Motor neuron (in vitro differentiated cells): Measurements from ENCODE around the gene MPDZ. TPM values are rescaled to one million over a fixed set of nuclear protein-coding genes. Genes with fewer than 3 reads are reported as not detected.
"Not testable (repeated sequence)": the region's sequence is repeated elsewhere in the genome, so short reads cannot be mapped to it uniquely, and the experiment has no call there.

Experiments
- ATAC-seq, 8 experiments: fragments of 200-7000 bp; cut with Tn5 transposase; replicated peaks in 6 of 8; 2 replicates each; pipeline ENCODE4 v1.8.0; 2021; ENCODE audit warnings: mild to moderate bottlenecking in 8 of 8, moderate library complexity in 8 of 8
- H3K27ac ChIP-seq, 2 donors: fragments of 250-450 bp; sonication (Bioruptor Pico); 2 replicates each; pipeline ENCODE4 v1.9.0; 2021; ENCODE audit warnings: antibody characterized with exemption in 2 of 2, mild to moderate bottlenecking in 2 of 2, moderate library complexity in 1 of 2
- H3K4me1 ChIP-seq, 2 donors: fragments of 250-450 bp; sonication (Bioruptor Pico); replicated peaks in 1 of 2; 2 replicates each; pipeline ENCODE4 v1.6.1; 2021; ENCODE audit warnings: antibody characterized with exemption in 2 of 2, mild to moderate bottlenecking in 2 of 2, moderate library complexity in 1 of 2
- H3K4me3 ChIP-seq, 5 donors: fragments of 250-450 bp; sonication (Bioruptor Pico); 2 replicates each; pipeline ENCODE4 v1.9.0; 2021; ENCODE audit warnings: antibody characterized with exemption in 5 of 5, mild to moderate bottlenecking in 5 of 5, moderate library complexity in 4 of 5
- WGBS, 10 experiments: fragments of 450-650 bp; shearing (Covaris generic); methylation state at CpG; one replicate each; pipeline ENCODE4 v1.0.0; 2022; 5-methylcytosine and 5-hydroxymethylcytosine counted together
- in situ Hi-C, 9 experiments: fragments of 400-800 bp; cut with MboI; loops; one replicate each; pipeline ENCODE4 v1.15.0; 2021; ENCODE audit warnings: low sequenced_read_pairs in 9 of 9, low pct_unique_long_range_greater_than_20kb in 2 of 9; ENCODE audit not compliant: unreplicated experiment in 9 of 9
- total RNA-seq, 8 experiments: library from RNA; unstranded; fragments of 300-600 nt; gene quantifications; 2 replicates each; pipeline versions ENCODE4 v1.2.3 to v1.2.4, GENCODE V29; 2022

Gene MPDZ
- total RNA-seq, 8 experiments from 2014 or later, result 19.5 to 81.8 (median 27.1) TPM

DNA sequence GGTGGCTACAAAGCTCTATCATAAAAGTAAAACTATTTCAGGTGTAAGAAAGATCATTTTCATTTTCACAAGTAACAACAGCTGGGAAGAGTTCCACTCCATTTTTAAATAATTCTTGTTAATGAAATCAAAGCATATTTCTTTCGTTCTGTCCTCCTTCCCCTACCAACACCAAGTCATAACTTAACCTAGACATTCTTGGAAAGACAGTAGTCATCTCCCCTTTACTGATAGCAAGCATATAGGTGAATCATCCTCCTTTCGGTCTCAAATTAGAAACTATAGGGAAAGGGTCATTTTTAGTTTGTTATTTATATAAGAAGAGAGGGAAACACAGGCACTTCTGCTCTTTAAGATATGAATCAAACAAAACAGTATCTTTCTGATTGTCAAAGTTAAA is 38.2 kb downstream of the MPDZ start:
- no peak for ATAC-seq

DNA sequence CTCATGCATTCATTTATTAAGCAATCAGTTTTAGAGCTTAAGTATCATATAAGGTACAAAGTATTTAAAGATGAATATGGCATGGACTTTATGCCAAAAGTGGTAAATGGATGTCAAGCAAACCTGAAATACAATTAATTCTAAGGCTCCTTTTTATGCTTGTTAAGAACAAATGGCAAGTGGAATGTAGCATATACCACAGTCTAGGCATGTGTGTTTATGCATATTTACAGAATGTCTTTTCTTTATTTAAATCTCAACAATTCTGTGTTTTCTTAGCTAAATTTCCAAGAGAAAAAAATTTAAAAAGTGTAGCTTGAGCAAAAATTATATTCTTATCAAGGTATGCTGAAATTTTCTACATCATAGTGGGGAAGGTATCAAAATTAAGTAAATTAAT is 39.8 kb downstream of the MPDZ start:
- no peak for ATAC-seq
- peaks cover 0 to 20% of the 10 kb centered on the region in 2 donors for H3K4me1 ChIP-seq
- no peak overlapping the region for H3K4me3 ChIP-seq
- no peak overlapping the region for H3K27ac ChIP-seq
- in situ Hi-C loops, result no loop called here

More for the DNA sequence above, 38.2 kb downstream of the MPDZ start:
- in situ Hi-C loops, result no loop called here
- WGBS, 10 experiments, result 69 to 100% (median 92%) methylated on average over 1 to 2 of the region's 2 CpGs; no CpG with 5 or more reads in 1 of the 10 experiments
- no peak overlapping the region for H3K4me3 ChIP-seq
- no peak overlapping the region for H3K27ac ChIP-seq
- H3K4me1 ChIP-seq, result peaks cover 0 to 10% of the 10 kb centered on the region in 2 donors

DNA sequence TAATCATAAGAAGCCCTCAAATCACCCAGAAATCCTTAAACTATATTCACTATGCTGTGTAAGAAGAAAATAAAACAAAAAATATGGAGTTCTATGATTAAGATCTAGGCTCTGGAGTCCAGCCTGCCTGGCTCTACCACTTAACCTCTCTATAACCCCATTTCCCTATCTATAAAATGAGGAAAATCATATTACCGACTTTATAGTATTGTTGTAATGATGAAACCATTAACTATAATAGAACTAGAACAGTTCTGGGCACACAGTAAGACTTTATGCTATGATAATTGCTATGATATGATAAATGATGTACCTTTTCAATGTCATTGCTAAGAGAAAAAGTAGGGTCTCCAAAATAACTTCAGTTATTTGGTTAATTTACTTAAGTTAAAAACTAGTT is 40.3 kb downstream of the MPDZ start:
- WGBS, 10 experiments, result 29 to 100% (median 81%) methylated on average over 1 of the region's 1 CpG; no CpG with 5 or more reads in 4 of the 10 experiments
- ATAC-seq, result no peak
- H3K4me1 ChIP-seq, result peaks cover 0 to 21% of the 10 kb centered on the region in 2 donors
- in situ Hi-C loops, result no loop called here
- no peak overlapping the region for H3K27ac ChIP-seq
- no peak overlapping the region for H3K4me3 ChIP-seq

DNA sequence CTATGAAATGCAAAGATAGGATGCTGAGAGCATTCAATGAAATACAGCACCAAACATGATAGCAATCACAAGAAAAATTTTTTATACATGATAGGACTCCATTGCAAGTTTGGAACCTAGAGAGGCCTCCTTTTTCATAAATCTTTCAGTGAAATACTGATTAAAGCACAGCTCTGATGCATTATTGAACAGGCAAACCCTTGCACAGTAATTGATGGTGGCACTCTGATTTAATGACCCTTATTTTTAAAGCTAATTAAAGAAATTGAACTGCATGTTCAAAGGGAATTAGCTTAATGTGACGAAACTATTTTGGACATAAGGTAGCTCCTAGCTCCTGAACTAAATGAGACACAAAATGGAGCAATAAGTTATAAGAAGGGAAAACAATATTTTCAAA is 44.6 kb downstream of the MPDZ start:
- no peak overlapping the region for H3K27ac ChIP-seq
- WGBS, 10 experiments, result 50 to 100% (median 100%) methylated on average over 1 of the region's 1 CpG
- in situ Hi-C loops, result no loop called here
- H3K4me1 ChIP-seq, result peaks cover 0 to 15% of the 10 kb centered on the region in 2 donors
- H3K4me3 ChIP-seq, result no peak overlapping the region
- ATAC-seq, result peak in 3 of 8 experiments; percentile 20 to 57 (median 51)

DNA sequence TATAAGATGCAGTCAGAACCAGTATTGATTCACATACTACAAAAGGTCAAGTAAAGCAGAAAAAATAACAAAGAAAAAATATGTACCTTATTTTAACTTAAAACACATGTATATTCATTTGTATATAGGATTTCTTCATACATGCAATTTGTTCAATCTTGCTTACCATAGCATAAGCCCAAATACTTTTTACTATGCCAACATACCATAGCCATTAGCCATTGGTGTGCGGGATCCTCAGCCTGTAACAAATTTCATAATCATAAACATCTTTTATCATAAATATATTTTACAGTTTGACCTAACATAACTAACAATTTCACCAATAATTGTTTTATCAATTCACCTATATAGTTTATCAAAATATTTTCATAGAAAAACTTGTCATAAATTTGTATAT is 51.1 kb downstream of the MPDZ start:
- Histone ChIP-seq H3K4me3 (no peak overlapping the region), H3K4me1 (no peaks in the 10 kb centered on the region), H3K27ac (no peak overlapping the region)
- in situ Hi-C loops, result no loop called here
- no peak for ATAC-seq
- 75 to 100% (median 86%) methylated on average over 1 of the region's 1 CpG; no CpG with 5 or more reads in 2 of the 10 experiments for WGBS, 10 experiments

DNA sequence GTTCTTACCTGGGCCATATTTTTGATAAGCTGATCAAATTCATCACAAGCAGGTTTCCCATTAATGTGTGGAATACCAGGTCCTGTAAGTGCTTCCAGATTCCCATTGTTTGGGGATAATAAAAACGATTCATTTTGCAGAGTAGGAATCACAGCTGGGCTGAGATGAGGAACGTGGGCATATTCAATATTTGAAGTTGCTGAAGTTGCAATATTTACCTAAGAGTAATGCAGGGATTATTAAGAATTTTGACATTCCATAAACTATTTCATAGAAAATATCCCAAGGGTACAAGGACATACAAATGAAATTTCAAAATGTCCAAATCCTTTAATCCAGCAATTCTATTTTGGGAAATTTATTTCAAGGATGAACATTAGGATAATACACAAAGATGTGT is 55.1 kb downstream of the MPDZ start:
- WGBS, 10 experiments, result 6 to 100% (median 80%) methylated on average over 1 to 2 of the region's 2 CpGs; no CpG with 5 or more reads in 3 of the 10 experiments

DNA sequence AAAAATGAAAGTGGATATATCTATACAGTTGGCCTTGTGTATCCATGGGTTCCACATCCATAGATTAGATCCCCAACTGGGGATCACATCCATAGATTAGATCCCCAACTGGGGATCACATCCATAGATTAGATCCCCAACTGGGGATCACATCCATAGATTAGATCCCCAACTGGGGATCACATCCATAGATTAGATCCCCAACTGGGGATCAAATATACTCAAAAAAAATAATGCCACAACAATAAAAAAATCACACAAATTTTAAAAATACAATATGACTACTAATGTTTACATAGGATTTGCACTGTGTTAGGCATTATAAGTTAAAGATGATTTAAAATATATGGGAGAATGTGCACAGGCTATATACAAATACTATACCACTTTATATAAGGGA is 56.8 kb downstream of the MPDZ start:
- in situ Hi-C loops, ATAC-seq: not testable (repeated sequence)

More for the DNA sequence above, 55.1 kb downstream of the MPDZ start:
- in situ Hi-C loops, result no loop called here
- H3K27ac ChIP-seq, result no peak overlapping the region
- no peaks in the 10 kb centered on the region for H3K4me1 ChIP-seq
- ATAC-seq, result no peak
- H3K4me3 ChIP-seq, result no peak overlapping the region

DNA sequence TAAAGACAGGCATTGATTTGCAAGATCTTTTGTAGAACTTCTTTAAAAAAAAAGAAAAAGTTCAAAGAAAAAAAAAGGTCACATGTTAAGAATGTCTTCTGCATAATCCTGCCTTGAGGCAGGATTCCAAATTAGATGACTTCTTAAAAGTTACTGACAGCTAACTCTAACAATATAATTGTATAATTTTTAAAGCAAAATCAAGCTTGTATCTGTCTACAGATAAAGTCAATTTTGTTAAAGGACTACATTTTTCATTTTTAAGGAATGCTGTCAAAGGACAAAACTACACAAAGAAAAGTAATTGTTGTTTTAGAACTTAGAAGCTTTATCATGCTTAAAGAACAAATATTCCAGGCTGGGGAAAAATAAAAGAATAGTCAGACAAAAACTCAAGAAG is 57.8 kb downstream of the MPDZ start:
- ATAC-seq, result peak in 1 of 8 experiments; percentile 45
- H3K4me3 ChIP-seq, result no peak overlapping the region
- H3K4me1 ChIP-seq, result no peaks in the 10 kb centered on the region
- in situ Hi-C loops, result no loop called here
- no peak overlapping the region for H3K27ac ChIP-seq

More for the DNA sequence above, 56.8 kb downstream of the MPDZ start:
- not testable (repeated sequence) for H3K27ac ChIP-seq, H3K4me1 ChIP-seq, H3K4me3 ChIP-seq

DNA sequence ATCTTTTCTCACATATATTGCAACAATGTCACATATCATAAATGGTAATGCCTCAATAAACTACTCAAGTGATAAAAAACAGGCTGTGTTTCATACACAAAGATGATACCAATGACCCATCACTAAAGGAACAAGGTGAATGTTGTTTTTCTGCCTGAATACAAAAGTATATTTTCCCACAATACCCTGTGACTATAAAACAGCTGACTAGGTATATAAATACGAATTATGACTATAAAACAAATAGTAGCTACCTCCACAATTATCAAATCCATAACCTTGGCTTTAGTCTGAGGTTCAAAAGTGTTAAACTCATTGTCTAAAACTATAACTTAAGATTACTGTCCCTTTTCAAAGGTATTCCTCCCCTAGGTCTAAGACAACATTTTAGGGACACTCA is 58.7 kb downstream of the MPDZ start:
- H3K27ac ChIP-seq, result no peak overlapping the region
- WGBS, 10 experiments, result 20 to 100% (median 96%) methylated on average over 1 of the region's 1 CpG
- no peak for ATAC-seq
- H3K4me1 ChIP-seq, result no peaks in the 10 kb centered on the region
- H3K4me3 ChIP-seq, result no peak overlapping the region
- in situ Hi-C loops, result no loop called here

DNA sequence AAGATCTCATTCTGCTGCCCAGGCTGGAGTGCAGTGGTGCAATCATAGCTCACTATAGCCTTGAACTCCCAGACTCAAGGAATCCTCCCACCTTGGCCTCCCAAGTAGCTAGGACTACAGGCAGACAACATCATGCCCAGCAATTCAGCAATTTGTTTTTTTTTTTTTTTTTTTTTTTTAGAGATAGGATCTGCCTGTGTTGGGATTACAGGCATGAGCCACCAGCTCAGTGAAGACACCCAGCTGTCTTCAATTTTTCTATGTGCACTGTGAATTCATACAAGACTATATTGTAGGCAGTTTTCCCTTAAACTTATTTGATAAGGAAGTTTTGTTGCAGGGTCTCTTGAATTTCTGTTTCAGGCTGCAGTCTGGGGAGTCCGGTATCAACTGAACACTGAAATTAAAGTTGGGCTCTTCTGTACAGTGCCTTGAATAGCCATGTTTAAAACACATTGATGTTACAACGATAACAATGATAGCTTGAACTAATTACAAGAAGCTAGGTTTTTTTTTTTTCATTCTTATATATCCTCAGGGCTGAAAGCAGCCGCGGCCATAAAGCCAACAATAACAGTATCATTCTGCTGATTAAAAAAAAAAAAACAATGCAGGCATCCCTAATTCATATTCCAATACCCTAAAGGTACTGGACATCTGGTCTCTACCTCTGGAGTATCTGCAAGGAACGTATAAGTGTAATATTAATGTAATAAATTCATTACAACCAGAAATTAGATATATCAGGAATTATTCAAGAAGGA is 63.5 kb downstream of the MPDZ start:
- in situ Hi-C loops, result no loop called here
- ATAC-seq, result no peak
- WGBS, 10 experiments, result 44 to 100% (median 95%) methylated on average over 1 to 5 of the region's 5 CpGs
- no peak overlapping the region for H3K27ac ChIP-seq
- no peak overlapping the region for H3K4me3 ChIP-seq
- H3K4me1 ChIP-seq, result no peaks in the 10 kb centered on the region

DNA sequence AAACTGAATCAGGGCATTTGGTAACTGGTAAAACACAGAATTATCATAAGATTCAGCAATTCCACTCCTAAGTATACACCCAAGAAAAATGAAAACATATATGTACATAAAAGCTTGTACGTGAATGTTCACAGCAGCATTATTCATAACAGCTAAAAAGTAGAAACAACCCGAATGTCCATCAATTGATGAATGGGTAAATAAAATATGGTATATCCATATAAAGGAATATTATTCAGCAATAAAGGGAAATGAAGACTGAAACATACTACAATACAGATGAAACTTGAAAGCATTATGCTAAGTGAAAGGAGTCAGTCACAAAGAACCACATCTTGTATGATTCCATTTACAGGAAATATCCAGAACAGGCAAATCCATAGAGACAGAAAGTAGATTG is 65.5 kb downstream of the MPDZ start:
- Histone ChIP-seq H3K4me1 (no peaks in the 10 kb centered on the region), H3K27ac (no peak overlapping the region), H3K4me3 (no peak overlapping the region)
- in situ Hi-C loops, result no loop called here
- 15 to 100% (median 93%) methylated on average over 1 to 2 of the region's 2 CpGs for WGBS, 10 experiments
- ATAC-seq, result peak in 1 of 8 experiments; percentile 14

DNA sequence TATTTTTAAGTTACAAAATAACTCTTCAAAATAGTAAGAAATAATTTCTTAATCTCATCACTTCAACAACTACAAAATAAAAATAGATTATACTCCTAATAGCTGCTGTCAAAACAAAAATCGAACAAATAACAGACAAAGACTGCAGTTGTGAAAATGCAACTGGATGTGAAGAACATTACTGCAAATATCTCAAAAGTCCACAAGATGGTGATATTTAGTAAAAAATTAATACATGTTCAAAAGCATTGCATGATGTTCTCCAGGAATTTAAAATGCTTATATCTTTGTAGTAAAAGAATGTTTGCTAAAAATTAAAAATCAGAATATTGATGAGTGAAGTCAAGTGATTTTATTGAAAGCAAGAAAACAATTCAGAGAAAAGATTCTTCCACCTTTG is 66.2 kb downstream of the MPDZ start:
- Histone ChIP-seq H3K4me3 (no peak overlapping the region), H3K27ac (no peak overlapping the region), H3K4me1 (no peaks in the 10 kb centered on the region)
- in situ Hi-C loops, result no loop called here
- ATAC-seq, result no peak
- WGBS, 10 experiments, result 50 to 100% (median 100%) methylated on average over 1 of the region's 1 CpG; no CpG with 5 or more reads in 1 of the 10 experiments

DNA sequence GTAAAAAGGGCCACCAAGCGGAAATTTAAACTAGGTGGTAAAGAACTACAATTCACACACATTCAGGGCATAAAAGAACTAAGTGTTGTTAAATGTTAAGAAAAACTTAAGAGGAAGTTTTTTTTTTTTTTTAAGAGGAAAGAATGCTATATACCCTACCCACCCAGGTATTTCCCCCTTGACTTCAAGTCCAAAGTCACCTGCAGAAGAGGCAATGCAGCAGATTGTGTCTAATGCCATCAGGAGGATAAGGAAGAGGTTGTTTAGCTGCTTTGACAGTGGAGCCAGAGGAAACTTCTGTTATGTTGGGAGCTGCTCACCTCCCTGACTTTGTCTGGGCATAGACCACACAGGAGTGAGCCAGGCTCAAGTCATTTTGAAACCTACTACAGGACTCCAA is 69.2 kb downstream of the MPDZ start:
- no peak for ATAC-seq
- Histone ChIP-seq H3K4me3 (no peak overlapping the region), H3K27ac (no peak overlapping the region), H3K4me1 (no peaks in the 10 kb centered on the region)
- WGBS, 10 experiments, result 83 to 100% (median 100%) methylated on average over 1 of the region's 1 CpG; no CpG with 5 or more reads in 3 of the 10 experiments
- in situ Hi-C loops, result no loop called here

DNA sequence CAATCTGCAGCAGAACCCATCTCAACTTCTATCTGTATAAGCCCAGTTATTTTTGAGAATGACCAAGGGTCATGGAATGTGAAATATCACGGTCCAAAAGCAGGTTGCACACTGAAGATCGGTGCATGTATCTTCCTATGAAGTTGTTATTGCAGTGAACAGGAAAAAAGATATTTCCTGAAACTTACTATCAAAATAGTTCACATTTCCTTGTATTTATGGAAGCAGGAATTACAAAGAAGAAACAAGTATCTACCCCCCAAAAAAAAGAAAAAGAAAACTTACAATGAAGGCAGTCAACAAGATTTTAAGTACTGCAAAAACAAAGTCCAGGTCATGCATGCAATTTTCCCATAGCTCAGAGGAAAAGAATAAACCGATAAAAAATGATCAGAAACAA is 70.0 kb downstream of the MPDZ start:
- ATAC-seq, result no peak
- Histone ChIP-seq H3K27ac (no peak overlapping the region), H3K4me1 (no peaks in the 10 kb centered on the region), H3K4me3 (no peak overlapping the region)
- WGBS, 10 experiments, result 73 to 100% (median 92%) methylated on average over 1 to 3 of the region's 3 CpGs
- in situ Hi-C loops, result no loop called here
